Lower leg skin (tissue), 3 donors: ENCODE results near the gene LRP10.

ENCODE experiments used
- CTCF ChIP-seq, 3 donors: fragments of 450-650 bp; IDR thresholded peaks; one replicate each; pipeline ENCODE4 v1.5.1; 2016; ENCODE audit warnings: antibody characterized with exemption in 3 of 3, mild to moderate bottlenecking in 3 of 3, moderate library complexity in 2 of 3
- POLR2A ChIP-seq, 2 donors: fragments of 450-650 bp; IDR thresholded peaks; one replicate each; pipeline ENCODE4 v1.6.1; 2016 to 2017; ENCODE audit warnings: antibody characterized with exemption in 2 of 2, mild to moderate bottlenecking in 1 of 2, moderate library complexity in 1 of 2

- TF ChIP-seq CTCF (IDR thresholded peaks at IDR 0.05) (no peak), POLR2A (IDR thresholded peaks at IDR 0.05) (no peak)
Measured at GRCh38 chr14:22865424-22866405, 5.8 kb upstream of the LRP10 start.
